Skin of body (tissue), 2 donors: Measurements from ENCODE around the gene POU2AF2. TPM values are rescaled to one million over a fixed set of nuclear protein-coding genes. Genes with fewer than 3 reads are reported as not detected.
"Not testable (repeated sequence)": the region's sequence is repeated elsewhere in the genome, so short reads cannot be mapped to it uniquely, and the experiment has no call there.

ENCODE experiments used
- DNase-seq: peaks from one replicate; lab custom pipeline; 2025; lab: John Stamatoyannopoulos, UW
- total RNA-seq: library from RNA; depleted of rRNA; stranded (reverse); fragments of >200 nt; gene quantifications from one replicate; pipeline ENCODE4 v1.2.3, GENCODE V29; 2014

Gene POU2AF2, protein sequence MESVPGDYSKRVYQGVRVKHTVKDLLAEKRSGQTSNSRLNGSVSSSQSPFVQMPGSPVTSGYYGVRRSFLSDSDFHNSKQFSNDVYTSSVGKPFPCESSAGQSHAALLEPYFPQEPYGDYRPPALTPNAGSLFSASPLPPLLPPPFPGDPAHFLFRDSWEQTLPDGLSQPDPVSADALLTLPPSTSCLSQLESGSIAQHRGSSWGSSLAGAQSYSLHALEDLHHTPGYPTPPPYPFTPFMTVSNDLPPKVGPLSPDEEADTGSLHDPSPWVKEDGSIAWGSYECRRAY
- total RNA-seq, result not detected

DNA sequence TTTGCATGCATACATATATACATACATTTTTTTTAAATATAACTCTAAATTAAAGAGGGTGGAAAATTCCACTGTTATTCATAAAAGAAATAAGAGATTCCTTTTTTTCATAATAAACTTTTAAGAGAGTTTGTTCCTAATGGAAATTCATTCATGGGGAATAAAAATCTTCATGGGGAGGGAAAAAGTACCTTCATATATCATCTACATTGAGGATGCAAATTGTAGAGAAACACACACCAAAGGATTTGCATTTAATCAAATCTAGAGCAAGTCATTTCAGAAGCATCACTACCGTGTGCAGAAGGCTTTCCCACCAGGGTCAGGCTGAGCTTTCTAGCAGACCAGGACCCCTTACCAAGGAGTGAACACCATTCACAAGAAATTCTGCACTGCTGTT is at the start of gene POU2AF2:
TSS of gene POU2AF2 (plus strand) at position 301 of the 400 bp plus-strand sequence. CDS start 129 bp downstream, outside the sequence.
- DNase-seq, result no peak

DNA sequence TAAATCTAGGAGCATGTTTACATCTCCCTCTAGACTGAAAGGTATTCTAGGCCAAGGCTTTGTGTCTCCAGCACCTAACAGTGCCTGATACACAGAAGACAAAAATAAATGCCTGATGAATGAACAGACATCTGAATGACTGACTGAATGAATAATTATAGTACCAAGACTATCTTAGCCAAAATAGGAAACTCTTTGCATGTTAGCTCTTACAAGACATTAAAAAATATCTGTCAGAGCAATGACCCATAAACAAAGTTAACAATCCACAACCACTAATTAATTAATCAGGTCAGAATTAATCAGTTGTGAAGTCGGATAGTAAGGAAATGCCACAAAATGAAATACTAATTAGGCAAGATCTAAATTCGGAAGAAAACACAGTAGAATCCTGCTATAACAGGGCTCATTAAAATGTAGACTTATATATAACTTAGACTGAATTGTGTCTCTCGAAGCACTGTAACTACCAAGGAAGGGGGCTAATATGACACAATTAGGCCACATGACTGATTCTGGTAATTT is 45.5 kb upstream of the POU2AF2 start:
- no peak for DNase-seq

DNA sequence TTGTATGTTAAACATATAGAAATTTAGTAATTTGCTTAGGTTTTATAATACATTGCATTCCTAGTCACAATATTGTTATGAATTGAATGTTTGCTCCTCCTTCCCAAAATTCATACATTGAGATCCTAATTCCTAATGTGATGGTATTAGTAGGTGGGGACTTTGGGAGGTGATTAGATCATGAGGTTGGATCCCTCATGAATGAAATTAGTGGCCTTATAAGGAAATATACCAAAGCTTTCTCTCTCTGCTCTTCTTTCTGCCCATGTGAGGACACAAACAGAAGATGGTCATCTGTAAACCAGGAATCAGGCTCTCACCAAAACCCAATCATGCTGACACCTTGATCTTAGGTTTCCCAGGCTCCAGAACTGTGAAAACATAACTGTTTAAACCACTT is 41.3 kb upstream of the POU2AF2 start:
- DNase-seq, result no peak

DNA sequence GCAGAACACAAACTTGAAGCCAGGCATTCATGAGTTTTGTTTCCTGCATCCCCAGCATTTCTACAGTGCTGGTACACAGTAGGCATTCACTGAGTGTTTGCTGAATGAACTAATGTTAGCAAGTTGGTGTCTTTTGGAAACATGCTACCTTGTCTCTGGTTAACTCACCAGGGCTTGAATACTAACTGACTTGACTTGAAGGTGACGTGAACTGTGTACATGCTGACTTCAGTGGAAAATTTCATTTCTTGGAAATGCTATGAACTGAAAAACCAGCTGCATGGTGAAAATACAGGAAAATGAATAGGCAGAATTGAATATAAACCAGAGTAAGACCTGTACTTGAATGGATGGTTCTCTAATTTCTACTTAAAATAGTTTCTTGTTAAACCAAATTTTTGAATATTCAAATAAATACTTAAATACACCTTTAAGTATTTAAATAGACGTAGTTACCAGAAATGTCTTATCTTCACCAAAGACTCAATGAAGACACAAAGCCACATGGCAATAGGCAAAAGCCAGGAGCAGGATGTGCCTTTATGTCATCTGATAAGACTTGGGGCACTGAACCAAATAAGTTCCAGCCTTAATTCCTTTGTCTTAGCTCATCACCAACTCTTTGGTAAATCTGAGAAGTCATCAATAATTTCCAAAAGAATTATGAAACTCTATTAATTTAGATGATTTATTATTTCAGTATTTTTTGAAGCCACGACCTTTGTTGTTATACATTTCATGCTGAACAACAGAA is 39.7 kb upstream of the POU2AF2 start:
- no peak for DNase-seq

DNA sequence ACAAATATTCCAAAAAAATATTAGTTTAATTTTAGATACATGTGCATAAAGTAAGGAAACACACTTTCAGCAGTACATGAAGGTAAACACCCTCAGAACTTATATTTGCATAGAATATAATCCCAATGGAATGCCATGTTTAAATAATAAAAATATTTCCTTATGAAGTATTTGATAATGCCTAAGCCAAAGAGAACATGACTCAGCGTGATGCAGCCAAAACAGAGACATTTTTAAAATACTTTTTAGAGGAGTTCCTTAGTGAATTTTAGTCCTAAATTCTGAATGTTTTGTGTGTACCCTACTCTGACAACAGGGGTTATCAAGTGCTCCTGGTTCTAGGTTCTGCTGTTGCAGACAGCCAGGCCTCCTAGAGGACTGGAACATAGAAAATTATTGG is 39.1 kb upstream of the POU2AF2 start:
- DNase-seq, result no peak

DNA sequence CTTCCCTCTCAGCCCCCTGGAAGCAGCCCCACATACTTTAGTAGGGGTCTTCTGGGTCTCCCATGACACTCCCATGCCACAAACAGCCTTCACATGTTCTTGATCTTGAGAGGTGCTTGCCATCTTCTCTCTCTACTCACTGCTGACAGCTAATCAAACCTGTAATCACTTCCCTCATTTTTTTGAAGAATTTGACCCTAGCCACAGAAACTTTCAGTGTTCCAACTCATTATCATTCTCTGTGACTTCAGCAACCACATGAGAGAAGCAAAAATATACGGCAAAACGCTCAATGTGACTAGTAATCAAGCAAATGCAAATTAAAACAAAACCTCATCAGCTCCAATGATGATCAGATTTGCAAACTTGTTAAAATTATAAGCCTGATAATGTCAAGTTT is 38.3 kb upstream of the POU2AF2 start:
- no peak for DNase-seq

DNA sequence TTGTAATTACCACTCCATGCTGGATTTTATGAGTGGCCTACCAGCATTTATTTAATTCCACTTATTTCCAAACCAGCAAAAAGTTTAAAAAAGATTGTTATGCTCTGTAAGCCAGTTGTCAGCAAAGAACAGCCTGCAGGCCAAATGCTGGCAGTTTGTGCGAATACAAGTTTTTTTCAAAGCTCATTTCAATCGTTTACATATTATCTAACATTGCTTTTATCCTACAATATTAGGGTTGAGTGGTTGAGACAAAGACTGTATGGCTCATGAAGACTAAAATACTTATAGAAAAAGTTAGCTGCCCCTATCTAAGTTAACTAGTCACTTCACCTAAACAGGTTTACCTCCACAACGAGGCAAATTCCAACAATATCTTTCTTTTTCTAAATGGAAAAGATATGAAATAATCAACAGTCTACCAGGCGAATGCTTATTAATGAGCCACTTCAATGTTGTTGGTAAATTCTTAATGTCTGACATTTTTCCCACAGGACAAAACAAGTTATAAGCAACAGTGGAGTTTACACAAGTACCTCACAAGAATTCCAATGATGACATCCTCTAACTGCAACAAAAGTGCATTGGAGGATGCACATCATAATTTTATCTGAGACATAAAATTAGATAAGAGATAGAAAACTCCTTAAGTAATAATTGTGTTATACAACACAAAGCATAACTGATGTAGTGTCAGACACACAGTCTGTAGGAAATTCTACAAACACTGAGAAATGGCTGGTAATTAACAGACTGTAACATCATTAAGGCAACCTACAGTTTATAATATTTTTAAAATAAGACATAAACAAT is 35.8 kb upstream of the POU2AF2 start:
- no peak for DNase-seq

DNA sequence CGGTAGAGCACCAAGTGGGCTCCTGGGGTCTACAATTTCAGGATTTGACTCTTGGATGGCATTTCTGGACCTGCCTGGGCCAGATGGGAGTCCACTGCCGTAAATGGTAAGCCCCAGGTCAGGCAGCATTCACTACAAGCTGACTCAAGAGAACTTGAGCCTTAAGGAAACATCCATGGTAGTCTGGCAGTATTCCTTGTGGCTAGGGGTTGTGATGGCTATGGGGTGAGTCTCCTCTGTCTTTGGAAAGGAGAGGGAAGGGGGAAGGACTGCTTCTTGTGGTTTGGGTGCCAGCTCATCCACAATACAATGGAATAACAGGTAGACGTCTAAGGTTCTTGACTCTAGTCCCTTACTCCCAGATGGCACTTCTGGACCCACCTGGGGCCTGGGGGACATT is 32.3 kb upstream of the POU2AF2 start:
- no peak for DNase-seq

DNA sequence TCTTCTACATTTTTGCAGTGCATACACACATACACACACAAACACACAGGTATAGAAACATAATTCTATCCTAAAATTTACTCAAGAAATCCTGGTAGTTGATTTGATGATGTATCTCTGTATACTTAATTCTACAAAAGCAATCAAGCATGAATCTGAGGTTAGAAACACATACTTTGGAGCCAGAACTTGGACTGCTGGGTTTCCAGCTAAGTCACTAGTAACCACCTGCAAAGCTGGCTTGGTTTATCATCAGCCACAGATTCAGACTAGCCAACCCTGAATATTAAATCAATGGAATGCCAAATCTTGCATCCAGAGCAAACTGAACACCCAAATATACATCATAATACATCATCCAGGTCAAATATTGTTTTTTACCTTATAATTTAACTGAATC is 24.8 kb upstream of the POU2AF2 start:
- DNase-seq, result no peak

DNA sequence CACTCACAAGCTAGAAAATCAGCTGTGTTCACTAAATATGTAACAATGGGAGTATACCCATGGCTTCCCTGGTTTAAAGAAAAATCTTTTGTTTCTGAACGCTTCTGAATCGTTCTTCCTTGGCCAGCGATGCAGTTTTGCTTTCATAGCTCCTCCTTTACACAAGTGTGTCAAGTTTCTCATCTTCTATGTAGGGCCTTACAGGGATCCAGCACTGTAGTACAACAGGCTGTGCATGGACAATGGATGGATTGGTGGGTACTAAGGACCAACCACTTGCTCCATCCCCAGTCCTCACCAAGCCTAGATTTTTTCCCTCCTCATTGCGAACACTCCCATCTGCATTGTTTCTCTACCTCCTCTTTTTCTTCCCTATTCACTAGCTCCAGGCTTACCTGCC is 24.3 kb upstream of the POU2AF2 start:
- no peak for DNase-seq

DNA sequence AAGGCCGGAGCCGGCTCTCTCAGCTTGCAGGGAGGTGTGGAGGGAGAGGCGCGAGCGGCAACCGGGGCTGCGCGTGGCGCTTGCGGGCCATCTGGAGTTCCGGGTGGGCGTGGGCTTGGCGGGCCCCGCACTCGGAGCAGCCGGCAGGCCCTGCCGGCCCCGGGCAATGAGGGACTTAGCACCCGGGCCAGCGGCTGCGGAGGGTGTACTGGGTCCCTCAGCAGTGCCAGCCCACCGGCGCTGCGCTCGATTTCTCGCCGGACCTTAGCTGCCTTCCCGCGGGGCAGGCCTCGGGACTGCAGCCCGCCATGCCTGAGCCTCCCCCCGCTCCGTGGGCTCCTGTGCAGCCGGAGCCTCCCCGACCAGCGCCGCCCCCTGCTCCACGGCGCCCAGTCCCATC is 23.6 kb upstream of the POU2AF2 start:
- not testable (repeated sequence) for DNase-seq

DNA sequence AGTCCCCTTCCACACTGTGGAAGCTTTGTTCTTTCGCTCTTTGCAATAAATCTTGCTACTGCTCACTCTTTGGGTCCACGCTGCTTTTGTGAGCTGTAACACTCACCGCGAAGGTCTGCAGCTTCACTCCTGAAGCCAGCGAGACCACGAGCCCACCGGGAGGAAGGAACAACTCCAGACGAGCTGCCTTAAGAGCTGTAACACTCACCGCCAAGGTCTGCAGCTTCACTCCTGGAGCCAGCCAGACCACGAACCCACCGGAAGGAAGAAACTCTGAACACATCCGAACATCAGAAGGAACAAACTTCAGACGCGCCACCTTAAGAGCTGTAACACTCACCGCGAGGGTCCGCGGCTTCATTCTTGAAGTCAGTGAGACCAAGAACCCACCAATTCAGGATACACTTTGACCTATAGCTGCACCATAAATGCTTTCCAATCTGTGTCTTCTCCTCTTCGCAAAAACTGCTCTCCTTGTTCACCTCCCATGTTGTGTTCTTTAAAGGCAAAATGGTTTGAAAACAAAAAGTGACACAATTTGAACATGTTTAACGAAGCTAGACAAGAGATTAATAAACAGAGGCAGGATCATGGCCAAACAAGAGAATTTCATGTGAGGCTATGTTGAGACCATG is 22.6 kb upstream of the POU2AF2 start:
- not testable (repeated sequence) for DNase-seq

DNA sequence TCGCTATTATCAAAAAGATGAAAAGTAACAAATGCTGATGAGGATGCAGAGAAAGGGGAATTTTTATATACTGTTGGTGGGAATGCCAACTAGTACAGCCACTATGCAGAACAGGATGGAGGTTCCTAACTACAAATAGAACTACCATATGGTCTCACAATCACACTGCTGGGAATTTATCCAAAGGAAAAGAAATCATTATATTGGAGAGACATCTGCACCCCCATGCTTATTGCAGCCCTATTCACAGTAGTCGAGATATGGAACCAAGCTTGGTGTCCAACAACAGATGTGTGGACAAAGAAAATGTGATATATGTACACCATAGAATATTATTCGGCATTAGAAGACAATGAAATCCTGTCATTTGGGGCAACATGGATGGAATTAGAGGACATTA is 19.6 kb upstream of the POU2AF2 start:
- DNase-seq, result no peak

DNA sequence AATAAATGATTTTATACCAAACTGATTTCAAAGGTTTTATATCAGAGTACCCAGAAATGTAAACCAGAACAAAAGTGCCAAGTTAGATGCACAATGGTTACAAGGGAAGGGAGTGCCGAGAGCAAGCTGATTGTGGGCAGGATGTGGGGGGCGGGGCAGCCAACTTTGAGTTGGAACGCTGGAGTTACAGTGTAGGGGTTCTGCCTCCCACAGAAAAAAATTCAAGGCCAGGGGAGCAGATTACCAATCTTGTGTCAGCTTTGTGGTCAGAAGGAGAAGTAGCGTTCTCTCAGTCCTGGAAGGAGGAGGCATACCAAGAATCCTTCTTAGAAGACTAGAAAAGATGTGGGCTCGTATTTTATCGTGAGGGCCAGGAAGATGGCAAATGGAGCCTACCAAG is 15.9 kb upstream of the POU2AF2 start:
- no peak for DNase-seq

DNA sequence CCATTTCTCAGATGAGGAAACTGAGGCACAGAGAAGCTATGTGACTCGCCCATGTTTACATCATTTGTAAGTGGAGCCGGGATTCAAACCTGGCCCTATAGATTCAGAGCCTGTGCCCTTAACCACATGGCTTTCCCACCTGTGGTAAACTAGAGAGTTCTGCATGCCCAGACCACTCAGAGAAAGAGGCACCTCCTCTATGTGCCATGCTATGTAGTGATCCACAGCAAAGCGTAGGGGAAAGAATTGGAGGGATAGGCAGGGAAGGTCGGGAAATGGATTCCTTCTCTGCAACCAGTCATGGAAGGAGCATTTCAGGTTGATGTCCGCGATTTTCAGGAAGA is 15.4 kb upstream of the POU2AF2 start:
- DNase-seq, result no peak

DNA sequence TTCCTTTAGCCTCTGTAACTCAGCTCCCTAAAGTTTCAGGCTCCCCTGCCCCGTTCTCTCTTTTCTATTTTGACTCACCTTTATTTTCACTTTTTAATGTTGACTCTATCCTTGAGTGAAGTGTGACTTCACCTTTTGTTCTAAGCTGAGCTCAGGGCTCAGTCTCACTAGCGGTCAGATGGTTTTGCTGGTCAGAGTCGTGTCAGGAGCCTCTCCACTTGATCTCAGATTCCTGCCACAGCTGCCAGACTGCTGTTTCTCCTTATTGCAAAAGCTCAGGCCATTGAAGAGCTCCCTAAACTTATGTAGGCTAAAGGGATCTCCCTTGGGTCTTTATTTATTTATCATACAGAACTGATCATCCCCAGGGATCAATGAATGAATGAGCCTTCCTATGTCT is 13.7 kb upstream of the POU2AF2 start:
- DNase-seq, result no peak

DNA sequence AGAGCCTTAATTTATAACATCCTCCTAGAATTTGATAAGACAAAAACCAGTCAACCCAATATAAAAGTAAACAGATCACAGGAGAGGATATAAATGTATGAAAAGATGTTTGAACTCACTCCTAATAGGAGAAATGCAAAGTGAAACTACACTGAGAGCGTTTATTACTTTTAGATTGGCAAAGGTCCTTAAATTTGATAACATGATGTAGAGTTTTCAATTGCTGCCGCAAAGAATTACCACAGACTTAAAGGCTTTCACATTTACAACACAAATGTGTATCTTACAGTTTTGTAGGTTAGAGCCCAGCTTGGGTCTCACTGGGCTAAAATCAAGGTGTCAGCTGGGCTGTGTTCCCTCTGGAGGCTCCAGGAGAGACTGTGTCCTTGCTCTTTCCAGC is 9.1 kb upstream of the POU2AF2 start:
- DNase-seq, result no peak

DNA sequence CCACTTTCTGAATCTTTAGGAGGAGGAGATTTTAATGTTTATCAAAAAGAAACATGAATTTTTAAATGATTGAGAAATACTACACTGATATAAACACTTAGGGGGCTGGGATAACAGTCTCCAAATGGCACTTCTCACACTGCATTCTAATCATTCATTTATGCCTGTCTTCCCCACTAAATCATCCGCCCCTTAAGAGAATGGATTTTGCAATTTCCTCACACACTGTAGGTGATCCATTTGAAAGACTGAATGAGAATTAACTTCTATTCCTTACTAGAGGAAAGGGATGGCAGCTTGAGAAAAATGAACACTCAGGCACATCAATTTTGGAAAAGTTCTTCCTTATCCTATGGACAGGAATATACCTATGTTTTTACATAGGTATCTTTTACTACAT is 7.6 kb upstream of the POU2AF2 start:
- DNase-seq, result no peak

DNA sequence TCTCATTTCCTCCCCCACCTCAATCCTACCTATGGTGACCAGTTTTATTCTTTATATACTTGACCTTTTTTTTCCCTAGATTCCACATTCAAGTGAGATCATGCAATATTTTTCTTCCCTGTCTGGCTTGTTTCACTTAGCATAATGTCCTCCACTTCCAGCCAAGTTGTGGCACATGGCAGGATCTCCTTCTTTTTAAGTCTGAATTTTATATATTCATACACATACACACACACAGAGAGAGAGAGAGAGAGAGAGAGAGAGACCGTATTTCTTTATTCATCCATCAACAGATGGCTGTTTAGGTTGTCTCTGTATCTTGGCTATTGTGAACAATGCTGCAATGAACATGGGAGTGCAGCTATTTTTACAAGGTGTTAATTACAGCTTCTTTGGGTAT is 1.4 kb downstream of the POU2AF2 start:
- no peak for DNase-seq

DNA sequence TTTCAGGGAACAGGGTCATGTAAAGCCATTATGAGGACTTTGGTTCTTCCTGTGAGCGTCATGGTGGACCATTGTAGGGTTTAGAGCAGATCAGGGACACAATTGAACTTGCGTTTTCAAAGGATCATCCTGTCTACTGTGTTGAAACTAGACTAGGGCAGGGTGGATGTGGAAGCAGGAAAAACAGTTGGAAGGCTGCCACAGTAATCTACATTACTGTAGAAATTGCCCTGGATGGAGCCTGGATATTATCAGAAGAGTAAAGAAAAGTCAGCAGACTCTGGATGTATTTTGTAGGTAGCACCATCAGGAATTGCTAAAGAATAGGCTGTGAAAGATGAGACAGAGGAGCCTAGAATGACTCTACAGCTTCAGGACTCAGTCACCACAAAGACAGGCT is 5.4 kb downstream of the POU2AF2 start:
- DNase-seq, result no peak

DNA sequence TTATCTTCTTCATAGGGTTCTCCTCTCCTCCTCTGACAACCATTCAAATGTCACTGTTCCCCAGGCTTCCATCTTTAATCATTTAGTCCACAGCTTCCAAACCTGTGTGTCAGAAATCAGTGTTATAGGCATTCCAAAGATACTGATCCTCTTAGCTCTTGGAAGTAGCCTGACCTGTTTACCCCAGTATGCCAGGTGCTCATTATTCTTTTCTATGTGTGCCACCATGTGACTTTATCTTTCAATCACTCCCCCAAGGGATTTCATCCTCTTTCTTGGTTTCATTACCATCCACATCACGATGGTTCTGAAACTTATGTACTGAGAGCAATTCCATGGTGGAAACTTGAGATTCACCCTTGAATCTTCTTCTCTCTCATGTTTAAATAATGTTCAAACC is 7.6 kb downstream of the POU2AF2 start:
- no peak for DNase-seq

DNA sequence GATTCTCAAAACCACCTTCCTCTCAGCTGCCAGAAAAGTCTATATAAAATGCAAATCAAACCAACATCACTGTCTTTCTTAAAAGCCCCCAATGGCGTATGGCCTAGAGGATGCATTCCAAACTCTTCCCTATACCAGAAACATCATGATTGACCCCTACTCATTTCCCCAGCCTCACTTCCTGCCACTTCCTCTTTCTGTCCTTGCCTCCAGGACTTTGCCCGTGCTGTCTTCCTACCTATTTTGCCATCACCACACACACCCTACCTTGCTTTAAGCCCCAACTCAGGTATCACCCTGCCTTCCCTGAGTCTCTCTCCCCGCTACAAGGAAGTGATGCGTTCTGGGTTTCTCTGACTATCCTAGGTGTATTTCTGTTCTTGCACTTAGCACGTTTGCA is 8.1 kb downstream of the POU2AF2 start:
- DNase-seq, result no peak
